Embryonic facial prominence (tissue), 1 donor: Measurements from ENCODE around the gene NOSIP.

Experiments used
- DNase-seq: peaks from one replicate; pipeline ENCODE4 v3.0.0-alpha.2; 2016; ENCODE audit errors: extremely low spot score

Gene NOSIP

DNA sequence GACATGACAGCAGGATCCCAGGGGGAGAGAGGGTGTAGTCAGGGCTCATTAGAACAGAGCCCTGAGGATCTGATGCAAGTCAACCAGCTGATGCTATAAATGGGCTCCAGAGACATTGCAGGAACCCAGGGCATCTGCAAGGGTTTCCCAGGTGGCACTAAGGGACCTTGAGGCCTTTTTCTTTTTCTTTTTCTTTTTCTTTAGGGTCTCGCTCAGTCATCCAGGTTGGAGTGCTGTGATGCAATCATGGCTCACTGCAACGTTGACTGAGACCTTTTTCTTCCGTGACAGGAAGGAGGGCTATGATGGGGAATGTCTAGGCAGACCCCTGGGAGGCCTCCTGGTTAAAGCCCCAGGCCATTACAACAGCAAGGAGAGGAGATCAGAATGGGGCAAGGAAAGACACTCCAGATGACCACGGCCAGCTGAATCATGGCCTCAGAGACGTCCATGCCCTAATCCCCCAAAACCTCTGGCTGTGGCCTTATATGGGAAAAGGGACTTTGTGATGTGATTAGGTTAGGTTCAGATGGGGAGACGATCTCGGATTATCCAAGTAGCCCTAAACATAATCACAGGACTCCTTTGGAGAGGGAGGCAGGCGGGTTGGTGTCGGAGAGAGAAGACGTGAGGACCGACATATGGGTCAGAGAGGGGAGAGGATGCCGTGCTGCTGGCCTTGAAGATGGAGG lies 72.4 kb downstream of the NOSIP start:
- no peak for DNase-seq

DNA sequence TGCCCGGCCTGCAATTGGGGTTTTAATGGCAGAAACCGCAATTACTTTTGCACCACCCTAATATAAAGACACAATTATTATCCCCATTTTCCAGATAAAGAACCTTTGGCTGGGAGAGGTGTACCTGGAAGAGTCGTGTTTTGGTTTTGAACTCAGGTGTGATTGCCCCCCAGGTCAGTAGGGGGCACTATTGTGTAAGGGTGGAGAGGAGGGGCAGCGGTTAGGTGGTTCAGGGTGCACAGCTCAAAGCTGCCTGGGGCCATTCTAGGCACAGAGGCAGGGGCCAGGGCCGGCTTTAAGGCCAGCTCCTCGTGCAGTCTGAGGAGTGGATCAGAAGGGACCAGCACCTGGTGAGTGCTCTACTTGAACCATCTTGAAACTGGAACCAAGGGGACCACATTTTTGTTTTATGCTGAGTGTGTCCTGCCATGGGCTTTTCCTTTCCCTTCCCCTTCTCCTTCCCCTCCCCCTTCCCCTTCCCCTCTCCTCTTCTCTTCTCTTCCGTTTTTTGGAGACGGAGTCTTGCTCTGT lies 73.7 kb downstream of the NOSIP start:
- DNase-seq = no peak
